Ascending aorta (tissue), 2 donors: Measurements from ENCODE around the gene ITGB5. TPM values are rescaled to one million over a fixed set of nuclear protein-coding genes. Genes with fewer than 3 reads are reported as not detected.

Source experiments
- DNase-seq, 2 donors: peaks; one replicate each; pipeline ENCODE4 v3.0.0-alpha.2; 2019; ENCODE audit warnings: low spot score in 2 of 2
- H3K27ac ChIP-seq, 2 donors: fragments of 200-600 bp; sonication (generic); one replicate each; pipeline ENCODE4 v1.5.1; 2016 to 2017; ENCODE audit warnings: mild to moderate bottlenecking in 1 of 2
- H3K27me3 ChIP-seq: fragments of 200-600 bp; sonication (generic); one replicate; pipeline ENCODE4 v1.5.1; 2017
- H3K36me3 ChIP-seq, 2 donors: fragments of 200-600 bp; sonication (generic); one replicate each; pipeline ENCODE4 v1.5.1; 2016
- H3K4me1 ChIP-seq, 2 donors: fragments of 200-600 bp; sonication (generic); one replicate each; pipeline ENCODE4 v1.5.1; 2016 to 2017; ENCODE audit warnings: mild to moderate bottlenecking in 1 of 2
- H3K4me3 ChIP-seq, 2 donors: fragments of 200-600 bp; sonication (generic); one replicate each; pipeline ENCODE4 v1.5.1; 2016 to 2017; ENCODE audit warnings: mild to moderate bottlenecking in 1 of 2
- H3K9me3 ChIP-seq, 2 donors: fragments of 200-600 bp; sonication (generic); one replicate each; pipeline ENCODE4 v1.5.1; 2016
- CTCF ChIP-seq, 3 experiments: fragments of 200-600 bp in 2 of 3; fragments of 450-650 bp in 1 of 3; sonication (generic) in 2 of 3; IDR thresholded peaks; one replicate each; pipeline ENCODE4 v1.5.1; 2016 to 2019; ENCODE audit warnings: antibody characterized with exemption in 3 of 3, mild to moderate bottlenecking in 1 of 3, moderate library complexity in 1 of 3
- intact Hi-C: fragments of 100-400 bp; cut with DNase I; formaldehyde crosslinking; loops from one replicate; pipeline ENCODE4 v1.15.1; 2023
- total RNA-seq: library from RNA; depleted of rRNA; stranded (reverse); fragments of >200 nt; gene quantifications from one replicate; pipeline ENCODE4 v1.1.0, GENCODE V29; 2016

The ITGB5 gene
- total RNA-seq, 1 donor from 2014 or later, result 595 TPM

- Histone ChIP-seq H3K36me3 (no peaks in the 10 kb centered on the region), H3K4me3 (no peak overlapping the region), H3K9me3 (no peaks in the 10 kb centered on the region), H3K27ac (peak overlapping the region; percentile 19 to 74), H3K27me3 (no peaks in the 10 kb centered on the region), H3K4me1 (peaks cover 3 to 11% of the 10 kb centered on the region in 2 donors)
- intact Hi-C loops, result no loop called here
- no peak for DNase-seq
- TF ChIP-seq CTCF (IDR thresholded peaks at IDR 0.05), result no peak
Measured at GRCh38 chr3:124890573-124891190, 3.5 kb upstream of the ITGB5 start.

- Histone ChIP-seq H3K36me3 (no peaks in the 10 kb centered on the region), H3K4me1 (peaks cover 11 to 17% of the 10 kb centered on the region in 2 donors), H3K27ac (peak overlapping the region; percentile 97 to 98), H3K9me3 (no peaks in the 10 kb centered on the region), H3K4me3 (no peak overlapping the region), H3K27me3 (no peaks in the 10 kb centered on the region)
- intact Hi-C loops, result no loop called here
- no peak for DNase-seq
- TF ChIP-seq CTCF (IDR thresholded peaks at IDR 0.05), result no peak
Measured at GRCh38 chr3:124888482-124889441, 1.6 kb upstream of the ITGB5 start.

GRCh38 chr3:124887932-124888298 is 750 bp upstream of the ITGB5 start:
- no peaks in the 10 kb centered on the region for H3K36me3 ChIP-seq
- H3K27ac ChIP-seq, result peak overlapping the region; percentile 97 to 98
- H3K4me3 ChIP-seq, result peak overlapping the region; percentile 85 to 90
- peaks cover 14 to 22% of the 10 kb centered on the region in 2 donors for H3K4me1 ChIP-seq
- no peaks in the 10 kb centered on the region for H3K9me3 ChIP-seq
- no peak for DNase-seq
- no peak for TF ChIP-seq CTCF (IDR thresholded peaks at IDR 0.05)
- intact Hi-C loops, result loop anchor here (2.0 kb wide), 3 partner anchors 35 to 101 kb away; no protein-coding TSS in a partner anchor
- H3K27me3 ChIP-seq, result no peaks in the 10 kb centered on the region

GRCh38 chr3:124886168-124887056 is 753 bp downstream of the ITGB5 start:
- TF ChIP-seq CTCF (IDR thresholded peaks at IDR 0.05), result peak in 2 of 3 experiments; percentile 14 to 20
- intact Hi-C loops, result loop anchor here (2.0 kb wide), 3 partner anchors 34 to 100 kb away; no protein-coding TSS in a partner anchor
- DNase-seq, result peak in 1 of 2 donors; percentile 81
- Histone ChIP-seq H3K27ac (peak overlapping the region; percentile 97 to 98), H3K36me3 (no peaks in the 10 kb centered on the region), H3K4me1 (peaks cover 18 to 33% of the 10 kb centered on the region in 2 donors), H3K27me3 (no peaks in the 10 kb centered on the region), H3K4me3 (peak overlapping the region; percentile 85 to 90), H3K9me3 (no peaks in the 10 kb centered on the region)
